Neural progenitor cell (in vitro differentiated cells): ENCODE results near the gene AOC3.

Experiments used
- EZH2 ChIP-seq: fragments of 200-600 bp; sonication (generic); IDR thresholded peaks from 2 replicates; pipeline ENCODE4 v1.6.1; 2017; ENCODE audit warnings: antibody characterized with exemption, mild to moderate bottlenecking, moderate library complexity
- EZH2phosphoT487 ChIP-seq: fragments of 200-600 bp; sonication (generic); IDR thresholded peaks from 2 replicates; pipeline ENCODE4 v1.6.1; 2017; ENCODE audit warnings: antibody characterized with exemption

- no peak for TF ChIP-seq EZH2
- TF ChIP-seq EZH2phosphoT487 = no peak
These were observed 35.5 kb downstream of the AOC3 start for GRCh38 chr17:42886283-42887176.
